Measurements from ENCODE around the gene SSR4. TPM values are rescaled to one million over a fixed set of nuclear protein-coding genes. Genes with fewer than 3 reads are reported as not detected.

SSR4 gene
- total and polyA plus RNA-seq, 2 donors (not counting 1 experiment from before 2014, with no cell fraction given), result 141 to 144 TPM

DNA sequence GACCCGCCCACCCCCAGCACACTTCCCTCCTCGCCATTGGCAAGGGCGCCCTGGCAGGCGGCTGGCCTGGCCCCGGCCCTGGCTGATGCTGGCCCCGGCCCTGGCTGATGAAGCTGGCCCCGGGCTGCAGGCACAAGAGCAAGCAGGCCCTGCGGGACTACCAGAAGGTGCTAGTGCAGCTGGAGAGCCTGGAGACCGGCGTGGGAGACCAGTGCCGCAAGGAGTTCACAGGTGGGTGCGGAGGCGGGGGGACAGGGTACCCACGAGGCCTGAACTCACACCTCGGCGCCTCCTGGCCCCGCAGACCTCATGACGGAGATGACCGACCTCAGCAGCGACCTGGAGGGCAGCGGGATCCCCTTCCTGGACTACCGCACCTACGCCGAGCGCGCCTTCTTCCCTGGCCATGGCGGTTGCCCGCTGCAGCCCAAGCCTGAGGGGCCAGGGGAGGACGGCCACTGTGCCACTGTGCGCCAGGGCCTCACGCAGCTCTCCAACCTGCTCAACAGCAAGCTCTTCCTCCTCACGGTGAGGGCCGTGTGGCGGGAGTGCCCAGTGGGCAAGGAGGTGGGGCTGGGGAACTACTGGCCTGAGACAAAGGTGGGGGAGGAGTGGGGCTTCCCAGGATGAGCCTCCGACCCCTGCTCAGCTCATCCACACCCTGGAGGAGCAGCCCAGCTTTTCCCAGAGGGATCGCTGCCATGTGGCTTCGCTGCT is 19.7 kb upstream of the SSR4 start:
- Histone ChIP-seq H4K20me1 (ENCODE audit: control insufficient read depth, extremely low read depth, insufficient read depth, low read length) (no peaks in the 10 kb centered on the region), H3K79me2 (ENCODE audit: control insufficient read depth, insufficient read depth, low read length) (no peaks in the 10 kb centered on the region), H3K4me2 (ENCODE audit: extremely low read depth, insufficient read depth, low read length) (no peak overlapping the region), H3K9ac (ENCODE audit: insufficient read depth, low read length) (no peak overlapping the region), H3K36me3 (ENCODE audit: control insufficient read depth, insufficient read depth, low read length) (no peaks in the 10 kb centered on the region), H3K4me1 (ENCODE audit: control insufficient read depth, extremely low read depth, insufficient read depth, low read length) (no peaks in the 10 kb centered on the region), H3K27ac (ENCODE audit: insufficient read depth, low read length) (no peak overlapping the region), H3K9me3 (ENCODE audit: control insufficient read depth, insufficient read depth, low read depth, low read length) (no peaks in the 10 kb centered on the region), H2AFZ (ENCODE audit: low read length) (no peak overlapping the region), H3K4me3 (replicated peaks in 1 of 4; ENCODE audit: control extremely low read depth in 1 of 4, insufficient read depth in 1 of 4, low read depth in 3 of 4, low read length in 4 of 4) (no peak overlapping the region), H3K27me3 (ENCODE audit: control insufficient read depth, insufficient read depth, low read length) (no peaks in the 10 kb centered on the region)
- TF ChIP-seq CTCF (conservative IDR thresholded peaks at IDR 0.05 in 1 of 2, IDR thresholded peaks at IDR 0.05 in 1 of 2; ENCODE audit: low read depth in 1 of 2, low read length in 2 of 2) (no peak), EZH2 (IDR thresholded peaks at IDR 0.05; ENCODE audit: low read length, missing control alignments) (no peak)
- DNase-seq (ENCODE audit: low read depth in 2 of 2), result no peak

- H2AFZ ChIP-seq (ENCODE audit: low read length), result no peak overlapping the region
- no peak for DNase-seq (ENCODE audit: low read depth in 2 of 2)
- TF ChIP-seq CTCF (conservative IDR thresholded peaks at IDR 0.05 in 1 of 2, IDR thresholded peaks at IDR 0.05 in 1 of 2; ENCODE audit: low read depth in 1 of 2, low read length in 2 of 2) (no peak), EZH2 (IDR thresholded peaks at IDR 0.05; ENCODE audit: low read length, missing control alignments) (no peak)
- H3K4me3 ChIP-seq (replicated peaks in 1 of 4; ENCODE audit: control extremely low read depth in 1 of 4, insufficient read depth in 1 of 4, low read depth in 3 of 4, low read length in 4 of 4), result no peak overlapping the region
- H3K9ac ChIP-seq (ENCODE audit: insufficient read depth, low read length), result no peak overlapping the region
- H3K27ac ChIP-seq (ENCODE audit: insufficient read depth, low read length), result no peak overlapping the region
- H4K20me1 ChIP-seq (ENCODE audit: control insufficient read depth, extremely low read depth, insufficient read depth, low read length), result no peaks in the 10 kb centered on the region
- H3K9me3 ChIP-seq (ENCODE audit: control insufficient read depth, insufficient read depth, low read depth, low read length), result no peaks in the 10 kb centered on the region
- no peaks in the 10 kb centered on the region for H3K4me1 ChIP-seq (ENCODE audit: control insufficient read depth, extremely low read depth, insufficient read depth, low read length)
- no peak overlapping the region for H3K4me2 ChIP-seq (ENCODE audit: extremely low read depth, insufficient read depth, low read length)
- no peaks in the 10 kb centered on the region for H3K79me2 ChIP-seq (ENCODE audit: control insufficient read depth, insufficient read depth, low read length)
- no peaks in the 10 kb centered on the region for H3K27me3 ChIP-seq (ENCODE audit: control insufficient read depth, insufficient read depth, low read length)
- no peaks in the 10 kb centered on the region for H3K36me3 ChIP-seq (ENCODE audit: control insufficient read depth, insufficient read depth, low read length)
These were observed 19.0 kb upstream of the SSR4 start for GRCh38 chrX:153775293-153776119.

GRCh38 chrX:153776120-153776599 is 18.3 kb upstream of the SSR4 start:
- H4K20me1 ChIP-seq (ENCODE audit: control insufficient read depth, extremely low read depth, insufficient read depth, low read length), result no peaks in the 10 kb centered on the region
- no peaks in the 10 kb centered on the region for H3K9me3 ChIP-seq (ENCODE audit: control insufficient read depth, insufficient read depth, low read depth, low read length)
- no peaks in the 10 kb centered on the region for H3K27me3 ChIP-seq (ENCODE audit: control insufficient read depth, insufficient read depth, low read length)
- no peak overlapping the region for H3K27ac ChIP-seq (ENCODE audit: insufficient read depth, low read length)
- H2AFZ ChIP-seq (ENCODE audit: low read length), result no peak overlapping the region
- H3K79me2 ChIP-seq (ENCODE audit: control insufficient read depth, insufficient read depth, low read length), result no peaks in the 10 kb centered on the region
- TF ChIP-seq EZH2 (IDR thresholded peaks at IDR 0.05; ENCODE audit: low read length, missing control alignments), result no peak
- no peak for TF ChIP-seq CTCF (conservative IDR thresholded peaks at IDR 0.05 in 1 of 2, IDR thresholded peaks at IDR 0.05 in 1 of 2; ENCODE audit: low read depth in 1 of 2, low read length in 2 of 2)
- H3K4me2 ChIP-seq (ENCODE audit: extremely low read depth, insufficient read depth, low read length), result no peak overlapping the region
- H3K4me3 ChIP-seq (replicated peaks in 1 of 4; ENCODE audit: control extremely low read depth in 1 of 4, insufficient read depth in 1 of 4, low read depth in 3 of 4, low read length in 4 of 4), result no peak overlapping the region
- H3K36me3 ChIP-seq (ENCODE audit: control insufficient read depth, insufficient read depth, low read length), result no peaks in the 10 kb centered on the region
- H3K9ac ChIP-seq (ENCODE audit: insufficient read depth, low read length), result no peak overlapping the region
- no peaks in the 10 kb centered on the region for H3K4me1 ChIP-seq (ENCODE audit: control insufficient read depth, extremely low read depth, insufficient read depth, low read length)
- no peak for DNase-seq (ENCODE audit: low read depth in 2 of 2)

All from fibroblast of lung (primary cell).